ENCODE results near the gene VMP1. TPM values are rescaled to one million over a fixed set of nuclear protein-coding genes. Genes with fewer than 3 reads are reported as not detected.
A peak's percentile ranks its signal among the peaks of the same experiment; 100 is the strongest.

The VMP1 gene
- polyA plus RNA-seq, 2 of the 4 experiments (the other 2 are of a cell fraction), result 395 to 726 TPM

DNA sequence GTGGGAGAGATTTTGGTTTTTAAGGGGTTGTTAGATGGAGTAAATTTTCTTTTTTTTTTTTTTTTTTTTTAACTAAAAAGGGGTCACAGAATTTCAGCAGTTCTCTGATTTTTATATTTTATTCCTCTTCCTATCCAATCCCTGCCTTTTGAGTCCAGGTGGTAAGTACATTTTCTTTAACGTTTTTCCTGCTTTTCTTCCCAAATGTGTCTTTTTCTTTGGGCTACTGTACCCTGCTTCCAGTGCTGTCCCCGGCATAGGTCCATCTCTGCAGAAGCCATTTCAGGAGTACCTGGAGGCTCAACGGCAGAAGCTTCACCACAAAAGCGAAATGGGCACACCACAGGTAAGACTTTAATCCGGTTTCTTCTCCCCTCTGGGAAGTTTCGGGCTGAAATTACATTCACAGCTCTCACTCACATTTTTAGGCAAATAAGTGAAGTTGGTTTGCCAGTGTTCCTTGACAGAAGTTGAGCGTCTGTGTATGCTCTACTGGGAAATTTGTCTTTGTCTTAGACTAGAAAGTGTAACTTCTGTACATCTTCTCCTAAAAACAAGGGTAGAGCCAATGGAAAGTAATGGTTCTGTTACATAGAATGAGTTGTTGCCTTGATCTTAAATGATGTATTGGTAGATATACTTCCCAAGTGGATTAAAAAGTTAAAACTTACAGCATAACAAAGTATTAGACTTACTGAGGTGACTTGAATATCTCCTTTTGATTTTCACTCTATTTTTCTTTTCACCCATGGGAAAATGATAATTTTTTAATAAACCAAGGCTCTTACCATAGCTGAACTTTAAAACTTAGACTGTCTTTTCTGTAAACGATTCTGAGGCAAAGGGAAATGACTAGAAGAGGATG, 130.8 kb downstream of the VMP1 start (continued):
- TF ChIP-seq, protein P1, sequence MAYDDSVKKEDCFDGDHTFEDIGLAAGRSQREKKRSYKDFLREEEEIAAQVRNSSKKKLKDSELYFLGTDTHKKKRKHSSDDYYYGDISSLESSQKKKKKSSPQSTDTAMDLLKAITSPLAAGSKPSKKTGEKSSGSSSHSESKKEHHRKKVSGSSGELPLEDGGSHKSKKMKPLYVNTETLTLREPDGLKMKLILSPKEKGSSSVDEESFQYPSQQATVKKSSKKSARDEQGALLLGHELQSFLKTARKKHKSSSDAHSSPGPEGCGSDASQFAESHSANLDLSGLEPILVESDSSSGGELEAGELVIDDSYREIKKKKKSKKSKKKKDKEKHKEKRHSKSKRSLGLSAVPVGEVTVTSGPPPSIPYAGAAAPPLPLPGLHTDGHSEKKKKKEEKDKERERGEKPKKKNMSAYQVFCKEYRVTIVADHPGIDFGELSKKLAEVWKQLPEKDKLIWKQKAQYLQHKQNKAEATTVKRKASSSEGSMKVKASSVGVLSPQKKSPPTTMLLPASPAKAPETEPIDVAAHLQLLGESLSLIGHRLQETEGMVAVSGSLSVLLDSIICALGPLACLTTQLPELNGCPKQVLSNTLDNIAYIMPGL (CRISPR knock-in tag; IDR thresholded peaks at IDR 0.05; ENCODE audit: borderline replicate concordance), result peak; percentile 99

DNA sequence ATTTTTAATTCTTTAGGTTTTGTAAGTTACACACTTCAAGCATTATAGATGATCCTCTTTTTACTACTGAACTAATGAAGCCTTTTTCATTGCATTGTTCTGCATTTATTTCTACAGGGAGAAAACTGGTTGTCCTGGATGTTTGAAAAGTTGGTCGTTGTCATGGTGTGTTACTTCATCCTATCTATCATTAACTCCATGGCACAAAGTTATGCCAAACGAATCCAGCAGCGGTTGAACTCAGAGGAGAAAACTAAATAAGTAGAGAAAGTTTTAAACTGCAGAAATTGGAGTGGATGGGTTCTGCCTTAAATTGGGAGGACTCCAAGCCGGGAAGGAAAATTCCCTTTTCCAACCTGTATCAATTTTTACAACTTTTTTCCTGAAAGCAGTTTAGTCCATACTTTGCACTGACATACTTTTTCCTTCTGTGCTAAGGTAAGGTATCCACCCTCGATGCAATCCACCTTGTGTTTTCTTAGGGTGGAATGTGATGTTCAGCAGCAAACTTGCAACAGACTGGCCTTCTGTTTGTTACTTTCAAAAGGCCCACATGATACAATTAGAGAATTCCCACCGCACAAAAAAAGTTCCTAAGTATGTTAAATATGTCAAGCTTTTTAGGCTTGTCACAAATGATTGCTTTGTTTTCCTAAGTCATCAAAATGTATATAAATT, 132.3 kb downstream of the VMP1 start:
- no peak for ATAC-seq
- Histone ChIP-seq H3K4me3 (peak overlapping the region; percentile 57), H3K27ac (peak overlapping the region; percentile 91 to 96), H3K9me3 (no peaks in the 10 kb centered on the region), H3K4me1 (peaks cover 24% of the 10 kb centered on the region), H3K4me2 (peak overlapping the region; percentile 76)
- ChIA-PET CTCF (interaction anchor here (0.7 to 12.7 kb wide), 10 partner anchors 11 to 90 kb away, joined by 3 to 244 read pairs (median 5); no protein-coding TSS in a partner anchor), POLR2A (interaction anchor here (0.9 to 13.6 kb wide), 10 partner anchors 11 to 88 kb away, joined by 3 to 610 read pairs (median 5); no protein-coding TSS in a partner anchor)
- no peak for FAIRE-seq
- DNase-seq (ENCODE audit: low read depth in 1 of 2, low spot score in 1 of 2), result peak in 1 of 2 experiments; percentile 77
- WGBS (ENCODE audit: missing lambda C conversion rate), result under 1% methylated on average over 6 of the region's 6 CpGs
- no peak for TF ChIP-seq ZFP36 (IDR thresholded peaks at IDR 0.05; ENCODE audit: borderline replicate concordance, partially characterized antibody)
- TF ChIP-seq MYC (IDR thresholded peaks at IDR 0.05; ENCODE audit: borderline replicate concordance, low read length), result 0 out of 2 replicates have a peak, but pooled peaks have one; percentile 37
- peak; percentile 93 for TF ChIP-seq RARB (CRISPR knock-in tag; IDR thresholded peaks at IDR 0.05)
- TF ChIP-seq NPAS2 (CRISPR knock-in tag; IDR thresholded peaks at IDR 0.05; ENCODE audit: borderline replicate concordance), result no peak
- TF ChIP-seq POLR2AphosphoS2 (conservative IDR thresholded peaks at IDR 0.05; ENCODE audit: low read length), result peak; percentile 59
- peak; percentile 34; the same call in 1 of the 2 replicates for TF ChIP-seq PHF8 (IDR thresholded peaks at IDR 0.05; ENCODE audit: borderline replicate concordance, low read depth)
- no peak; the same call in 1 of the 2 replicates for TF ChIP-seq PBX3 (IDR thresholded peaks at IDR 0.05)
- peak; percentile 96 for TF ChIP-seq TFCP2L1 (CRISPR knock-in tag; IDR thresholded peaks at IDR 0.05)
- TF ChIP-seq KDM1A (IDR thresholded peaks at IDR 0.05; ENCODE audit: low read depth), result no peak
- peak in 1 of 2 experiments; percentile 2; a peak in 1 of 5 replicates for TF ChIP-seq RAD21 (conservative IDR thresholded peaks at IDR 0.05 in 1 of 2, IDR thresholded peaks at IDR 0.05 in 1 of 2)
- no peak; the same call in 1 of the 2 replicates for TF ChIP-seq JUNB (IDR thresholded peaks at IDR 0.05)
- TF ChIP-seq, protein P2, sequence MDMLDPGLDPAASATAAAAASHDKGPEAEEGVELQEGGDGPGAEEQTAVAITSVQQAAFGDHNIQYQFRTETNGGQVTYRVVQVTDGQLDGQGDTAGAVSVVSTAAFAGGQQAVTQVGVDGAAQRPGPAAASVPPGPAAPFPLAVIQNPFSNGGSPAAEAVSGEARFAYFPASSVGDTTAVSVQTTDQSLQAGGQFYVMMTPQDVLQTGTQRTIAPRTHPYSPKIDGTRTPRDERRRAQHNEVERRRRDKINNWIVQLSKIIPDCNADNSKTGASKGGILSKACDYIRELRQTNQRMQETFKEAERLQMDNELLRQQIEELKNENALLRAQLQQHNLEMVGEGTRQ (IDR thresholded peaks at IDR 0.05), result no peak
- TF ChIP-seq FOSL2 (IDR thresholded peaks at IDR 0.05), result no peak
- no peak for TF ChIP-seq FOSL2 (CRISPR knock-in tag; IDR thresholded peaks at IDR 0.05)
- peak; percentile 91 for TF ChIP-seq MAFK (IDR thresholded peaks at IDR 0.05; ENCODE audit: partially characterized antibody)
- TF ChIP-seq EHF (CRISPR knock-in tag; IDR thresholded peaks at IDR 0.05), result no peak
- TF ChIP-seq EP300 (IDR thresholded peaks at IDR 0.05), result no peak
- no peak for TF ChIP-seq RNF2 (IDR thresholded peaks at IDR 0.05; ENCODE audit: borderline replicate concordance, low read depth)
- peak; percentile 88; the same call in 1 of the 2 replicates for TF ChIP-seq CBX2 (IDR thresholded peaks at IDR 0.05; ENCODE audit: borderline replicate concordance, low read depth)
- TF ChIP-seq RCOR1 (IDR thresholded peaks at IDR 0.05; ENCODE audit: low read depth, low read length), result no peak
- TF ChIP-seq BCL3 (IDR thresholded peaks at IDR 0.05), result no peak; the same call in 2 of the 3 replicates
- no peak for TF ChIP-seq HOXB5 (CRISPR knock-in tag; IDR thresholded peaks at IDR 0.05)
- TF ChIP-seq, protein P1 (CRISPR knock-in tag; IDR thresholded peaks at IDR 0.05; ENCODE audit: borderline replicate concordance), result peak; percentile 97; the same call in 1 of the 2 replicates
- 0 out of 2 replicates have a peak, but pooled peaks have one; percentile 4 for TF ChIP-seq HOXB13 (CRISPR knock-in tag; IDR thresholded peaks at IDR 0.05; ENCODE audit: low read depth)
